ENCODE results near the gene PEX11A. TPM values are rescaled to one million over a fixed set of nuclear protein-coding genes. Genes with fewer than 3 reads are reported as not detected.

Gene PEX11A
- total RNA-seq, 2 donors from 2014 or later, result 11.6 to 14.8 TPM

DNA sequence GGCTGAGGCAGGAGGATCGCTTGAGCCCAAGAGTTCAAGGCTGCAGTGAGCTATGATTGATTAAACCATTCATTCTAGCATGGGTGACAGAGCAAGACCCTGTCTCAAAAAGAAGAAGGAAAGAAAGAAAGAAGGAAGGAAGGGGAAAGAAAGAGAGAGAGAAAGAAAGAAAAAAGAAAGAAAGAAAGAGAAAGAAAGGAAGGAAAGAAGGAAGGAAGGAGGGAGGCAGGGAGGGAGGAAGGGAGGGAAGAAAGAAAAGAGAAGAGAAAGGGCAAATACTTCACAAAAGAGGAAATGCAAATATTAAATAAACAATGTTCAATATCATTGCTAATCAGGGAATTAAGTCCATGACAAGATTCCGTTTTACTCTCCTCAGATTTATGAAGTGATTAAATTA is 31.3 kb downstream of the PEX11A start:
- peaks cover 0 to 20% of the 10 kb centered on the region in 2 donors for H3K4me1 ChIP-seq
- no peaks in the 10 kb centered on the region for H3K9me3 ChIP-seq
- TF ChIP-seq, protein P1, sequence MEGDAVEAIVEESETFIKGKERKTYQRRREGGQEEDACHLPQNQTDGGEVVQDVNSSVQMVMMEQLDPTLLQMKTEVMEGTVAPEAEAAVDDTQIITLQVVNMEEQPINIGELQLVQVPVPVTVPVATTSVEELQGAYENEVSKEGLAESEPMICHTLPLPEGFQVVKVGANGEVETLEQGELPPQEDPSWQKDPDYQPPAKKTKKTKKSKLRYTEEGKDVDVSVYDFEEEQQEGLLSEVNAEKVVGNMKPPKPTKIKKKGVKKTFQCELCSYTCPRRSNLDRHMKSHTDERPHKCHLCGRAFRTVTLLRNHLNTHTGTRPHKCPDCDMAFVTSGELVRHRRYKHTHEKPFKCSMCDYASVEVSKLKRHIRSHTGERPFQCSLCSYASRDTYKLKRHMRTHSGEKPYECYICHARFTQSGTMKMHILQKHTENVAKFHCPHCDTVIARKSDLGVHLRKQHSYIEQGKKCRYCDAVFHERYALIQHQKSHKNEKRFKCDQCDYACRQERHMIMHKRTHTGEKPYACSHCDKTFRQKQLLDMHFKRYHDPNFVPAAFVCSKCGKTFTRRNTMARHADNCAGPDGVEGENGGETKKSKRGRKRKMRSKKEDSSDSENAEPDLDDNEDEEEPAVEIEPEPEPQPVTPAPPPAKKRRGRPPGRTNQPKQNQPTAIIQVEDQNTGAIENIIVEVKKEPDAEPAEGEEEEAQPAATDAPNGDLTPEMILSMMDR (IDR thresholded peaks at IDR 0.05), result no peak
- no peaks in the 10 kb centered on the region for H3K36me3 ChIP-seq
- no peak overlapping the region for H3K4me3 ChIP-seq
- H3K27me3 ChIP-seq, result no peaks in the 10 kb centered on the region
- DNase-seq (ENCODE audit: low spot score), result no peak
- H3K27ac ChIP-seq, result no peak overlapping the region

DNA sequence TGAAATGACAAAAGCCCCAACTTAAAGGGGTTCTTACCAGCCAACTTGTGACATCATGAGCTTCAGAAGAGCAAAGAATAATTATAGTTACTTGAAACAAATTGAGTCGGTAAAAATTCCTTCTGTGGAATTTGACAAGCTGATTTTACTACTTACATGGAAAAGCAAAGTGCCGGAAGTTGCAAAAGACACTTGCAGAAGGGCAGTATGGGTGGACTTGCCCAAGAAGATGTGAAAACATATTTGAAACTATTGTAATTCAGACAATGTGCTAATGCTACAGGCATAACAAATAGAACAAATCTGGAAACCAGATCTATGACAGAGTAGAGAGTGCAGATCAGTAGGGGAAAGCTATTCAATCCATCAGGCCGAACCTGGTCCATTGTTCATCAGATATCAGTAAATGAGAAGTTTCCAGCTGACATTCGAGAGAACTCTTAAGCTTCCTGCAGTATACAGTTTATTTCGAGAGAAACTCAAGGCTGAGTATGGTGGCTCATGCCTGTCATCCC is 32.8 kb downstream of the PEX11A start:
- Histone ChIP-seq H3K4me1 (peaks cover 0 to 15% of the 10 kb centered on the region in 2 donors), H3K9me3 (no peaks in the 10 kb centered on the region), H3K36me3 (no peaks in the 10 kb centered on the region), H3K27me3 (no peaks in the 10 kb centered on the region), H3K27ac (no peak overlapping the region), H3K4me3 (no peak overlapping the region)
- TF ChIP-seq, protein P1 (IDR thresholded peaks at IDR 0.05), result no peak
- no peak for DNase-seq (ENCODE audit: low spot score)

DNA sequence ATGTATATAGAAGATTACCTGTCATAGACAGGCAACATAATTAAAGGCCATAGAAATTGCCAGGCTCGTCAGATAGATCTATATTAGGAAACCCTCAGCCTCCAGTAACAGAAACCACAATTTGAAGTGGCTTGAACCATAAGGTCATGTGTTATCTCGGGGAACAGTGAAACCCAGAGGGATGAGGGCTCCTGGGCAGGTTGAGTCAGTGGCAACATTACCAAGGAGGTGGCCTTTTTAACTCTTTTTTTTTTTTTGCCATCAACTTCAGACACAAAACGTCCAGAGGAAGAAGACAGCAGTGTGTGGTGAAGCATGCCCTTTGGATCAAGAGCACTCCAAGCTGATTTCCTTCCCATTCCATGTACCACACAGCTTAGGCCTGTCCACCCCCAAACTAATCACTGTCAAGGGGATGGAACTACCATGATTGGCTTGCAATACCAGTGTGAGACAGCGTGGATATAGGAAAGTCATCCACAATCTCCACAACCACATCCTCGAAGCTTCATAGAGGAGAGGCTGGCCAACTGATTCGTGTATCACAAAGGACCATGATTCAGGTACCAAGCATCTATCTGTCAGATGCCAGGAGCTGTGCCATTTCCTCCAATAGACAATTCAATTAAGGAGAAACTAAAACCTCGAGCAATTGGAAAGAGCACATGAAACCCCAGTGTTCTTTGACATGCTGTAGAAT is 34.3 kb downstream of the PEX11A start:
- H3K27ac ChIP-seq, result no peak overlapping the region

DNA sequence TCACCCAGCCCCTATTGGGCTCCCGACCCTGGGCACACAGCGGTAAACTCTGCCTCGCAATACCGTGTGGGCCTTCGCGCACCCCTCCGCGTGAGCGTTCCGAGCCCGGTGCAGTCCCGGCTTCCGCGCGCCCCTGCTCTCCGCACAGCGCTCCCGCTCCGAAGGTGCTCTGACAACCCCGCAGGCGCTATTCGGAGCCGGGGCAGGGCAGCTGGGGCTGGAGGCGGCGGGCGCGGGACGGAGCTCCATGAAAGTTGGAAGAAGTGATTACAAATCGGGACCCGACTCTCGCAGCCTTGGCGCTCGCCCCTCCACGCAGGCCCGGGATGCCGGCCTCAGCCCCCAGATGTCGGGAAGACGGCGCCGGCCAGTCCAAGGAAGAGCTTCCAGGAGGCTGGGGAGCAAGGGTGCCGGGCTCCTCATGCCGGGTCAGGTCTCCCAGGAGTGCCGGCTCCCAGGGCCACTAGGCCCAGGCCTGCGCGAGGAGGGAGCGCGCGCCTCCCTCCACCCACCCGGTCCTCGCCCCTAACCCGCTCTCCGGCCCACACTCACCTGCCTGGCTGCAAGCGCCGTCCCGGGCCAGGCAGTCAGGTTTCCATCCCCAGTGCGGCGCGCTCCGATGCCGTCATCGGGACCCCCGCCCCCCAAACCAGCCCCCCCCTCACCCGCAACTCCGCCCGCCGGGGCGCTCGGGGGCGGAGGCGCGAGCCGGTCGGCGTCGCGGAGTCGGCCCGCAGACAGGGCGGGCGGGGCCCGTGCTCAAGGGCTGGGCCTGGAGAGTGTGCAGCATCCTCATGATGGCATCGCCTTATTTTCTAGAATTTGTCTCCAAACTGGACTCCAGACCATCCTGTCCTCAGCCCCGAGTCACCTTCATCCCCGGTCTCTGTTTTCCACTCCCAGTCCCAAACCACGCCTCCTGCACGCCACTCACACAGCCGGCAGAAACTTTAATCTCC is 35.4 kb downstream of the PEX11A start, which contains the start of gene KIF7:
Gene KIF7 (minus strand): TSS at position 621 of the 959 bp plus-strand sequence. CDS start 2,537 bp downstream, outside the sequence.
- no peaks in the 10 kb centered on the region for H3K36me3 ChIP-seq
- H3K4me3 ChIP-seq, result peak within 1 kb of the TSS; percentile 60 to 67
- H3K27me3 ChIP-seq, result no peaks in the 10 kb centered on the region
- peaks cover 0 to 8% of the 10 kb centered on the region in 2 donors for H3K4me1 ChIP-seq
- peak within 1 kb of the TSS; percentile 55 to 72 for H3K27ac ChIP-seq
- no peak for DNase-seq (ENCODE audit: low spot score)
- no peaks in the 10 kb centered on the region for H3K9me3 ChIP-seq
- TF ChIP-seq, protein P1 (IDR thresholded peaks at IDR 0.05), result no peak

More for the DNA sequence above, 34.3 kb downstream of the PEX11A start:
- Histone ChIP-seq H3K36me3 (no peaks in the 10 kb centered on the region), H3K27me3 (no peaks in the 10 kb centered on the region), H3K9me3 (no peaks in the 10 kb centered on the region), H3K4me1 (peaks cover 0 to 8% of the 10 kb centered on the region in 2 donors), H3K4me3 (no peak overlapping the region)
- TF ChIP-seq, protein P1 (IDR thresholded peaks at IDR 0.05), result no peak
- no peak for DNase-seq (ENCODE audit: low spot score)

DNA sequence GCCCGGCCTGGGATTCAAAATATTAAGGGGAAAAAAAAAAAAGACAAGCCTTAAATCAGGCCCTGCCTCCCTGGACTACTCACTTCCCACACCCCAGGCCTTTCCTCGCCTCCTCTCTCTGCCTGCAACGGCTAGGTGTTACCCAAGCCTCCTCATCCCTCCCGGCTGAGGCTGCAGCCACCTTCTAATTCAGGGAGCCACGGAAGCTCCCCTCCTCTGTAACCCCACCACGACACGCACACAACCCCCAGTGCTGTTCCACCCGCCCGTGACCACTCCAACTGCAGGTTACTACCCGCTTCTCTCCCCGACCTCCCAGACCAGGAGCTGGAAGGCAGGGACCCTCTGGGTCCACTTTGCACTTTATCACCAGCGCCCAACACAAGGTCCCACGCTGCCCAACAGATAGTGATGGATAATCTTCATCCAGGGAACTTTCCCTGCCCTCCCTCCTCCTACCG is 36.2 kb downstream of the PEX11A start:
- no peaks in the 10 kb centered on the region for H3K9me3 ChIP-seq
- DNase-seq (ENCODE audit: low spot score), result no peak
- H3K4me1 ChIP-seq, result peaks cover 0 to 8% of the 10 kb centered on the region in 2 donors
- no peaks in the 10 kb centered on the region for H3K36me3 ChIP-seq
- no peak overlapping the region for H3K27ac ChIP-seq
- peak overlapping the region; percentile 60 to 67 for H3K4me3 ChIP-seq
- H3K27me3 ChIP-seq, result no peaks in the 10 kb centered on the region
- TF ChIP-seq, protein P1 (IDR thresholded peaks at IDR 0.05), result no peak

Measured in right atrium auricular region (tissue), 2 donors.